MG63 (cell line): ENCODE data around the gene CREB3L2. TPM values are rescaled to one million over a fixed set of nuclear protein-coding genes. Genes with fewer than 3 reads are reported as not detected.

Experiments used
- DNase-seq: peaks from one replicate; pipeline ENCODE4 v3.0.0-alpha.2; 2020
- H3K27me3 ChIP-seq: fragments of 250-450 bp; sonication (Bioruptor Pico); 2 replicates; pipeline ENCODE4 v1.5.1; 2020; ENCODE audit warnings: mild to moderate bottlenecking, moderate library complexity
- H3K36me3 ChIP-seq: fragments of 250-450 bp; sonication (Bioruptor Pico); 2 replicates; pipeline ENCODE4 v1.5.1; 2020; ENCODE audit warnings: mild to moderate bottlenecking, moderate library complexity
- H3K4me3 ChIP-seq: fragments of 250-450 bp; sonication (Bioruptor Pico); 2 replicates; pipeline ENCODE4 v1.5.1; 2020; ENCODE audit warnings: mild to moderate bottlenecking, moderate library complexity
- H3K9me3 ChIP-seq: fragments of 250-450 bp; sonication (Bioruptor Pico); 2 replicates; pipeline ENCODE4 v1.5.1; 2020; ENCODE audit warnings: mild to moderate bottlenecking, moderate library complexity
- total RNA-seq: library from RNA; depleted of rRNA; stranded (reverse); fragments of >200 nt; shearing (Covaris generic); gene quantifications from 2 replicates; pipeline ENCODE4 v1.2.3, GENCODE V29; 2014; ENCODE audit warnings: low replicate concordance

CREB3L2 gene
- total RNA-seq, 1 experiment from 2014 or later = 6.0 TPM

GRCh38 chr7:137953665-137954470 lies 48.0 kb downstream of the CREB3L2 start:
- Histone ChIP-seq H3K4me3 (no peak overlapping the region), H3K36me3 (no peaks in the 10 kb centered on the region), H3K27me3 (no peaks in the 10 kb centered on the region), H3K9me3 (no peaks in the 10 kb centered on the region)
- peak; percentile 70 for DNase-seq

- DNase-seq = peak; percentile 22
- Histone ChIP-seq H3K27me3 (no peaks in the 10 kb centered on the region), H3K36me3 (no peaks in the 10 kb centered on the region), H3K4me3 (no peak overlapping the region), H3K9me3 (no peaks in the 10 kb centered on the region)
Observed at GRCh38 chr7:137953043-137953664, 48.7 kb downstream of the CREB3L2 start.

GRCh38 chr7:137952426-137952805 lies 49.5 kb downstream of the CREB3L2 start:
- Histone ChIP-seq H3K9me3 (no peaks in the 10 kb centered on the region), H3K4me3 (no peak overlapping the region), H3K27me3 (no peaks in the 10 kb centered on the region), H3K36me3 (no peaks in the 10 kb centered on the region)
- no peak for DNase-seq

DNA sequence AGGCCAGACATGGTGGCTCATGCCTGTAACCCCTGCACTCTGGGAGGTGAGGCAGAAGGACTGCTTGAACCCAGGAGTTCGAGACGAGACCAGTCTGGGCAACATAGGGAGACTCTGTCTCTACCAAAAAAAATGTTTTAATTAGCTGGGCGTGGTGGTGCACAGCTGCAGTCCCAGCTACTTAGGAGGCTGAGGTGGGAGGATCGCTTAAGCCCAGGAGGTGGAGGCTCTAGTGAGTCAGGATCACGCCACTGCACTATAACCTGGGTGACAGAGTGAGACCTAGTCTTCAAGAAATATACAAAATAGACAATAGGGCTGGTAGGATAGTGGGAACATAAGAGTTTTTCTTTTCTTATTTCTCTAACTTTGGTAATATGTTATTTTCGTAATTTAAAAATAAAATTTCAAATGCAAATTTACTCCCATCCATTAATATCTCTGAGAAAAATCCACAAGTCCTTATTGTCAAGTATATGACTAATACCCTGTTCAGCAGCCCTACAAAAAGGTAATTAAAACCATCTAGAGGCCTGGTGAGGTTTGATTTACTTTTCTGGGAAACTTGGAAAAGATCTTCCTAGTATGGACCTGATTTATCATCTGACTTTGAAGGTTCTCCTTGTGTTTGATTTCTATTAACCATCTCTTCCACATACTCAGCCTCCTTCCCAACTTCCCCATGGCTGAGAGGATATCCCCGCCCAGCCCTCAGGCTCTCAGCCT lies 50.0 kb downstream of the CREB3L2 start:
- DNase-seq = no peak
- H3K4me3 ChIP-seq = no peak overlapping the region
- no peaks in the 10 kb centered on the region for H3K9me3 ChIP-seq
- no peaks in the 10 kb centered on the region for H3K27me3 ChIP-seq
- no peaks in the 10 kb centered on the region for H3K36me3 ChIP-seq

GRCh38 chr7:137950967-137951366 lies 50.9 kb downstream of the CREB3L2 start:
- Histone ChIP-seq H3K4me3 (no peak overlapping the region), H3K36me3 (no peaks in the 10 kb centered on the region), H3K9me3 (no peaks in the 10 kb centered on the region), H3K27me3 (no peaks in the 10 kb centered on the region)
- no peak for DNase-seq

DNA sequence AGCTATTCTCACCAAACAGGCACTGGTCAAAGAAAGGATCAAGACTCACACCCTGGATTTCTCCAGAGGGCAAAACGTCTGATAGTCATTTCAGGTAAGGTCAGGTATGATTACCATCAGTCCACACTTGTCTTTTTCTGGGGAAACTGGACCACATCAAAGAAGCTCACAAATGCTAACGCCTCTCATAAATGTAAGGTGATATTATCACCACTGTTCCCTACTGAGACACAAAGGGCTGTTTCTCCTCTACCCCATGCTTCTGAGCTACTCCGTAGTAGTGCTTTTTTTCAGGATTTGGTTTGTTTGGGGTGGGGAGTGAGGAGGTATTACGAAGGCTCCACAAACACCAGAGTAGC lies 51.6 kb downstream of the CREB3L2 start:
- no peak overlapping the region for H3K4me3 ChIP-seq
- no peak for DNase-seq
- H3K36me3 ChIP-seq = no peaks in the 10 kb centered on the region
- H3K9me3 ChIP-seq = no peaks in the 10 kb centered on the region
- no peaks in the 10 kb centered on the region for H3K27me3 ChIP-seq

DNA sequence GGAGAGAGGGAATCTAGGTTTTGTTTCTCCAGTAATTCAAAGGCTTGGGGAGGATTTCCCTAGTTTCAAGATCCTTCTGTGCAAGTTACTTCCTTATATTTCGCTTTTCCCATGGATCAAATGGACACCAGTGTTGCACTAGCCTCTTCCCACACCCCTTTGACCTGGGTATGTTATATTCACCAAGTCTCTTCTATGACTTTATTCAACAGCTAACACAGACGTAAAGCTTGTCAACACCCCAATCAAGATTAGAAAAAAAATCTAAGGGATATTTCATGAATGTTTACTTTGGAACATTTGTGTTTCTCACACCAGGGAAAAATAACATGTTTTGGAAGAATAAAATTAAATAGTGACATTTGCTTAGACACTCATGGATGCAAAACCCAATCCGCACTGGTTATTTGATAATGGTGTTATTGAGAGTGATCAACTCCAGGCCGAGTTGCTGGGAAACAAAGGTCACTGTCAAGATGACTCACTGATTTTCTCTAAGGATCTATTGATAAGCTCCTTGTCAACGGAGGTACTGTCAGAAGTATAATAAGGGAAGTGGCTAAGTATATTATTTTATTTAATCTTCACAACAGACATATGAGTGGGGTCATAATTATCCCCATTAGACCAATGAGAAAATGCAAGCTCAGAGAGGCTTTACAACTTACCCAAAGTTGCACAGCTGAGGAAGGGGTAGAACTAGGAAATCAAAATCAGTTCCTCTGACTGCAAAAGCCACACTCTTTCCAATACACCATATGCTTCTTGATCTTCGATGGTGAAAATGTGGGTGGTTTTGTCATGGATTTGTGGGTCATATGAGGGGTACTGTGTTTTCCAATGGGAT lies 52.2 kb downstream of the CREB3L2 start:
- no peak overlapping the region for H3K4me3 ChIP-seq
- no peaks in the 10 kb centered on the region for H3K27me3 ChIP-seq
- DNase-seq = no peak
- no peaks in the 10 kb centered on the region for H3K9me3 ChIP-seq
- no peaks in the 10 kb centered on the region for H3K36me3 ChIP-seq

DNA sequence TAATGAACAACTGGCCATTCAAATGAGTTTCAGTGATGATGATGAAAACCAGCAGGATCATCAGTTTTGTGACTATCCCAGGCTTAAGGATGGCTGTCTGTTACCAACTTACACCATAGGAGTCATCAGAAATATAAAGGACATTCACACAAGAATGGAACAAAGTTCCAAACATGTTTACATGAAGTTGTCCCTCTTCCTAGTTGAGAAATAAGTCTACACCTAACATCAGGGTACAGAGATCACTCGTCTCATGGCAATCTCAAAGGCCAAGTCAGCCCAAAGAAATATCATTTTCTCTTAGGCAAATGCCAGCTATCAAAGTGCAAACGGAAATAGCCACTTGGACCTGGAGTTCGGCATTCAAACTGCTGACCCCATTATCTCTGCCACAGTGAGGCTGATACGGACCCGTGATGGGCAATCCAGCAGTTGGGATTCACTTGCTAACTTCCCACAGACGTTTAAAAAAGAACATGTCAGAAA lies 53.0 kb downstream of the CREB3L2 start:
- DNase-seq = no peak
- H3K9me3 ChIP-seq = no peaks in the 10 kb centered on the region
- no peaks in the 10 kb centered on the region for H3K27me3 ChIP-seq
- no peak overlapping the region for H3K4me3 ChIP-seq
- no peaks in the 10 kb centered on the region for H3K36me3 ChIP-seq

DNA sequence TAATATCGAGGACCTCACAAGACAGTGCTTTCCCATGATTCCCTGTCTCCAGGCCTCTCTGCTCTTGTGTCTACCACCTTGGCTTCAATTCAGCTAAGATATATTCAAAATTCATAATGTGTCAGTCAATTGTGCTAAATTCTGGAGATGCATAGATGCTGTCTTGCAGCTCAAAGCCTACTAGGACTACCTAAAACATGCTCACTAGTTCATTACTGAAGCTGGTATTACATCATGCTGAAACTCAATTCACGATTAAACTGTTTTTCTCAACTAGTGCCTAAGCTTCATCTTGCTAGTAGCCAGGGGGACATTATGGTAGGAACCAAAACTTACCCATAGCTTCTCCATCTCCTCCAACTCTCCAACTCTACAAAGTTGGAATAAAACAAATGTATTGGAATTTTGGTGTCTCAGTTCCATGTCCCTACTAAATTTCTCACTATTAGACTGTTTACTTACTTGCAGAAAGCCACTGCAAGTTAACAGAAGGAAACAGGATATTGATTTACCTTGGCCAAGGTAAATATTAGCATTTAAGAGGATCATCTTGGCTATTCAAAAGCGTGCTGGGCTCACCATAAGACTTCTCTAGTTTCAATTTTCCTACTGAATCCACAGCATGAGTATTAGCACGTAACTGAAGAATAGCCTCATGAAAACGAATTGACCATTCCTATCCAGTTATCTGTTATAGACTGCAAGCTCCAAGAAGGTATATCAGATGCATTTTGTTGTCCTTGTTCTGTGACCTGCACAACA lies 53.6 kb downstream of the CREB3L2 start:
- H3K27me3 ChIP-seq = no peaks in the 10 kb centered on the region
- no peaks in the 10 kb centered on the region for H3K9me3 ChIP-seq
- H3K4me3 ChIP-seq = no peak overlapping the region
- no peak for DNase-seq
- H3K36me3 ChIP-seq = no peaks in the 10 kb centered on the region

DNA sequence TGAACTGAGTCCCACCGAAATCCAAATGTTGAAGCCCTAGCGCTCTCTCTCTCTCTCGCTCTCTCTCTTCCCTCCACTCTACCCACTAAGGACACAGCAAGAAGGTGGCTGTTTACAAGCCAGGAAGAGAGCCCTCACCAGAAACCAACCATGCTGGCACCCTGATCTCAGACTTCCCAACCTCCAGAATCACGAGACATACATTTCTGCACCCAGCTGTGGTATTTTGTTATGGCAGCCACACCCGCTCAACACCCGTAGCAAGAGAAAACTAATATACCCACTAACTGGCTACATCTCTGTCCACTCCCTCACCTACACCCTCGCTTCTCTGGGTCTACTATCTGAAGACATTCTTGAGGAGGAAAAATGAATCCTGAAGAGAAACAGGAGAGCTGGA lies 54.8 kb downstream of the CREB3L2 start:
- DNase-seq = no peak
- Histone ChIP-seq H3K4me3 (no peak overlapping the region), H3K9me3 (no peaks in the 10 kb centered on the region), H3K27me3 (no peaks in the 10 kb centered on the region), H3K36me3 (no peaks in the 10 kb centered on the region)

GRCh38 chr7:137946011-137946410 lies 55.9 kb downstream of the CREB3L2 start:
- DNase-seq = no peak
- H3K4me3 ChIP-seq = no peak overlapping the region
- H3K9me3 ChIP-seq = no peaks in the 10 kb centered on the region
- no peaks in the 10 kb centered on the region for H3K36me3 ChIP-seq
- H3K27me3 ChIP-seq = no peaks in the 10 kb centered on the region

- DNase-seq = no peak
- Histone ChIP-seq H3K9me3 (no peaks in the 10 kb centered on the region), H3K27me3 (no peaks in the 10 kb centered on the region)
Observed at GRCh38 chr7:137944168-137944567, 57.7 kb downstream of the CREB3L2 start.

GRCh38 chr7:137943132-137943551 lies 58.7 kb downstream of the CREB3L2 start:
- Histone ChIP-seq H3K9me3 (no peaks in the 10 kb centered on the region), H3K27me3 (no peaks in the 10 kb centered on the region), H3K36me3 (no peaks in the 10 kb centered on the region), H3K4me3 (no peak overlapping the region)
- peak; percentile 29 for DNase-seq

More at GRCh38 chr7:137944168-137944567, 57.7 kb downstream of the CREB3L2 start:
- H3K4me3 ChIP-seq = no peak overlapping the region
- H3K36me3 ChIP-seq = no peaks in the 10 kb centered on the region

- Histone ChIP-seq H3K4me3 (no peak overlapping the region), H3K9me3 (no peaks in the 10 kb centered on the region), H3K27me3 (no peaks in the 10 kb centered on the region), H3K36me3 (no peaks in the 10 kb centered on the region)
- no peak for DNase-seq
Observed at GRCh38 chr7:137942484-137943115, 59.3 kb downstream of the CREB3L2 start.

DNA sequence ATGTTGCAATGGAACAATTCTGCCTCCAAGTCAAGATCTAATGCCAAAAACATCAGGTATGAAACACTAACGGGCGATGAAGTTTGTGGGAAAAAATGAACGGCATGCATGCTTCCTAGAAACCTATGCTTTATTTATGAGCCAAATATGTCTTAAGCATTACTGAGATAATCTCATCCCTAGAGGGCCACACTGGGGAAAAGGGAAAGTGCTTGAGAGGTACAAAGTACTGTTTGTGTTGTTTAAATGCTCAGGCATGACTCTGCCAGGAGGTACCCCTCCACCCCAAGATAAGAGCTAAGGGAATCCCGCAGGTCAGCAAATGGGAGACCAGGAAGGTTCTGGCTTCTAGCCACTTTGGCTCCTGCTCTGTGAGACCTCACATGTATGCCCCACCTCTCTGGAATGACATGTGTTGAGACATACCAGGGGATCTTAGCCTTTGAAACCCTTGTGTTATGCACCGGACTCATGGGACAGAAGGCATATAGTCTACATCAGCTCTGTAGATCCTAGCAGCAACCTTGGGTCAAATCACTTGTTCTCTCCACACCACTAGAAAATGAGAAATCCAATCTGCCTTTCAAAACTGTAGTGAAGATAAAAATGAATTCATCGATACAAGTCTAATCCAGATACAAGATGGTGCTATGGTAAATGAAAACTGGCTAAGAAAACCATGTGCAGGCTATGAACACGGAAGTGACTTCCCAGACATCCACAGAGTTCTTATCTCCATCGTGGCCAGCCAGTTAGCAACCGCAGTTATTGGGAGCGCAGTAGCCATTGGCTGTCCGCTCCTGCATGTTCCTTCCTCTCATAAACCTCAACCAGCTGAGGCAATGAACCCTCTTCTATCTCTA lies 61.0 kb downstream of the CREB3L2 start:
- Histone ChIP-seq H3K27me3 (no peaks in the 10 kb centered on the region), H3K36me3 (no peaks in the 10 kb centered on the region), H3K4me3 (no peak overlapping the region), H3K9me3 (no peaks in the 10 kb centered on the region)
- no peak for DNase-seq
